Astrocyte of the cerebellum (primary cell): ENCODE data around the gene KRT7.

ENCODE experiments used
- DNase-seq: peaks from one replicate; pipeline ENCODE4 v3.0.0-alpha.2; 2011; ENCODE audit warnings: low read depth
- H3K4me3 ChIP-seq: 2 replicates; pipeline ENCODE4 v1.5.1; 2011; ENCODE audit warnings: mild to moderate bottlenecking, low read depth, low read length, moderate library complexity
- in situ Hi-C: cut with HindIII; loops from 2 replicates; pipeline ENCODE4 v1.10.0; 2017; ENCODE audit warnings: low sequenced_read_pairs
- TF ChIP-seq, protein P1 (sequence below): IDR thresholded peaks from 2 replicates; pipeline ENCODE4 v1.5.1; 2012; ENCODE audit warnings: low read length, low read depth, moderate library complexity, mild to moderate bottlenecking; ENCODE audit errors: missing control alignments

The KRT7 gene

DNA sequence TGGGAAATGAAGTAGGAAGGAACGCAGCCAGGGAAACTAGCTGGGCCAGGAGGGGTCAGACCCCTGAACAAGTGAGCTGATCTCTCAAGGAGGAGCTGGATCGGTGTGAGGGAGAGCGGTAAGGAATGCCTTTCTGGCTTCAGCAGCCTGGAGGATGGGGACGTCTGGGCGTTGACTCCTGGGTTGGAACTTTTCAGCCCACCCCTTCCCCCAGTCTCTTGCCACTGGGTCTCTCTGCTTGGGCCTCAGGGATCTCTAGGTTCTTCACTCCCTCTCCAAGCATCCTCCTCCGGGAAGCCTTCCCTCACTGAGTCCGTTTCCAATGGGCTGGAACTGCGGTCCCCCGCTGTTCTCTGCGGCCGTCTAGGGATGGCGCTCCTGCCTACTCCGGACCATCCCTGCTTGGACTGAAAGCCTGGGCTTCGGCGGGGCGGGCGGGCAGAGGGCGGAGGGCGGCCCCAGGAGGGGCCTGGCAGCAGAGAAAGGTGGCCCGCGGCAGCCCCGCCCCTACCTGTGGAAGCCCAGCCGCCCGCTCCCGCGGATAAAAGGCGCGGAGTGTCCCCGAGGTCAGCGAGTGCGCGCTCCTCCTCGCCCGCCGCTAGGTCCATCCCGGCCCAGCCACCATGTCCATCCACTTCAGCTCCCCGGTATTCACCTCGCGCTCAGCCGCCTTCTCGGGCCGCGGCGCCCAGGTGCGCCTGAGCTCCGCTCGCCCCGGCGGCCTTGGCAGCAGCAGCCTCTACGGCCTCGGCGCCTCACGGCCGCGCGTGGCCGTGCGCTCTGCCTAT is at the start of gene KRT7:
TSS of gene KRT7 (plus strand) at position 570 of the 788 bp plus-strand sequence. CDS start at position 624, 54 bp downstream.
- H3K4me3 ChIP-seq, result peak within 1 kb of the TSS; percentile 9
- in situ Hi-C loops, result no loop called here
- no peak for DNase-seq

DNA sequence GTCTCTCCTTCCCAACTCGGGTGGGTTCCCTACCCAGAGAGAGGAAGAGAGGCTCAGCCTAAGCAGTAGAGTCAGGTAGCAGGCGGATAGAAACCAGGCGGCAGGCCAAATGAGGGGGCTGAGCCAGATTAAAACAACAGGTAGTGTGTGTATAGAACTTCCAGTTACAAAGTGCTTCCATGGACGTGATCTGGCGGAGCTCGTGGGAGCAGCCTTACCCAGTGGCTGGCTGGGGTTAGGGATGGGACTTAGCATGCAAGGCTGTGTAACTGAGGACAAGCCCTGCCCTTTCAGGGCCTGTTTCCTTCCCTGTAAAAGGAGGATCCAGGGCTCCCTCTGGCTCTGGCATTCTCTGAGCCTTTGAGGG is 49.5 kb upstream of the KRT7 start:
- in situ Hi-C loops, result no loop called here
- H3K4me3 ChIP-seq, result no peak overlapping the region
- TF ChIP-seq, protein P1, sequence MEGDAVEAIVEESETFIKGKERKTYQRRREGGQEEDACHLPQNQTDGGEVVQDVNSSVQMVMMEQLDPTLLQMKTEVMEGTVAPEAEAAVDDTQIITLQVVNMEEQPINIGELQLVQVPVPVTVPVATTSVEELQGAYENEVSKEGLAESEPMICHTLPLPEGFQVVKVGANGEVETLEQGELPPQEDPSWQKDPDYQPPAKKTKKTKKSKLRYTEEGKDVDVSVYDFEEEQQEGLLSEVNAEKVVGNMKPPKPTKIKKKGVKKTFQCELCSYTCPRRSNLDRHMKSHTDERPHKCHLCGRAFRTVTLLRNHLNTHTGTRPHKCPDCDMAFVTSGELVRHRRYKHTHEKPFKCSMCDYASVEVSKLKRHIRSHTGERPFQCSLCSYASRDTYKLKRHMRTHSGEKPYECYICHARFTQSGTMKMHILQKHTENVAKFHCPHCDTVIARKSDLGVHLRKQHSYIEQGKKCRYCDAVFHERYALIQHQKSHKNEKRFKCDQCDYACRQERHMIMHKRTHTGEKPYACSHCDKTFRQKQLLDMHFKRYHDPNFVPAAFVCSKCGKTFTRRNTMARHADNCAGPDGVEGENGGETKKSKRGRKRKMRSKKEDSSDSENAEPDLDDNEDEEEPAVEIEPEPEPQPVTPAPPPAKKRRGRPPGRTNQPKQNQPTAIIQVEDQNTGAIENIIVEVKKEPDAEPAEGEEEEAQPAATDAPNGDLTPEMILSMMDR, result no peak
- no peak for DNase-seq

More for the DNA sequence above, at the start of gene KRT7:
- TF ChIP-seq, protein P1, result no peak

DNA sequence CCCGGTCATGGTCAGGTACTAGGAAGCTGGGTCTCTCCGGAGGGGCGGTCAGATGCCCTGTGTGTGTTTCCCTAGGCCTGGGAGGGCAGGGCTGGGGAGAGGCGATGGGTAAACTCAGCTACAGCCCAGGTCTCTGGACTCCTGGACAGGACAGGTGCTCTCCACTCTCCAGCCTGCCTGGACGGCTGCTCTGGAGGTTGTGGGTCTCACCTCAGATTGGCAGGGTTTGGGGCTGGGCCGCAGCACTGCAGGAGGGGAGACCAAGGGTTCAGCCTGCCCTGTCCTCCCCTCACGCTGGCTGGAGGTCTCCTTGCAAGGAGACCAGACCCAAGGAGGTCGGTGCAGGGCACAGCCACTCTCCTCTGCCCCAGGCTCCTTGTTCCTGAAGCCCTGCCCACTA is 49.1 kb upstream of the KRT7 start:
- DNase-seq, result no peak
- TF ChIP-seq, protein P1, result no peak
- no peak overlapping the region for H3K4me3 ChIP-seq
- in situ Hi-C loops, result no loop called here

DNA sequence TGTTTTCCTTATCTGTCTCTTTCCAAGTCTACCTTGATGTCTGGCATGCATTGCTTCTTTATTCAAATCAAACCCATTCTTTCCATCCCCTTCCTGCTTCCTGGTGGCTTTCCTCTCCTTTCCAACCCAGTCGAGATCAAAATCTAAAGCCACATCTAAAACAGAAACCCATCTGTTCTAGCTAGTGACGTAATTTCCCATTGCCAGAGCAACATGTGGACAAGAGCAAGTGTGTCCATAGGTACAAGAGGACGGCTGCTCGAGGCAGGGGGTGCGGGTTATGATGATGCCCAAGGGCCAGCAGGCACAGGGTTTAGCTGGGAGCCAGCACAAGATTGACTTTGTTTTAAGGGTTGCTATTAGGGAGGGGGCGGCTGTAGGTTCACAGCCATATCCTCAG is 48.2 kb upstream of the KRT7 start:
- DNase-seq, result no peak
- in situ Hi-C loops, result no loop called here
- no peak overlapping the region for H3K4me3 ChIP-seq
- TF ChIP-seq, protein P1, result no peak

DNA sequence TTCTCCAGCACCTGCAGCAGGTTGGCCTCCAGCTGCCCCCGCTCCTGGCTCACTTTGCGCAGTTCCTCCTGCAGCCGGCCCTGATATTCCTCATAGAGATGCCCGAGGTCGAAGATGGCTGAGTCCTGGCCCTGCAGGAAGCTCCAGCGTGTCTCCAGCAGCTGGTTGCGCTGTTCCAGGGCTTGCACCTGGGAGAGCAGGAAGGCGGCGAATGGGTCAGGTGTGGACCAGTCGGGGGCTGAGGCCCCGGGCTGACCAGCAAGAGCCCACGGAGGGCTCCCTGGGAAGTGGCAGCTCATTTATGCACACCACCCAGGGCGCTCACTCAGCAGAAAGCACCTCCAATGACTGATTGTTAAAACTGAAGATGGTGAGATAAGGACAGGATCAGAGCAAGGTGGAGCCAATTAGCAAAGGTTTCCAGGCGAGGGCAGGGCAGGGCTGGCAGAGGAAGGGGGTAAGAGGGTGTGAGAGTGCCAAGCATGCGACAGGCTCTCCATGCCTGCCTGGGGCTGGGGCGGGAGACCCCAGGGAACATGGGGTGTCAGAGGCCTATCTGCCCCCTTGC is 47.6 kb upstream of the KRT7 start:
- in situ Hi-C loops, result no loop called here
- TF ChIP-seq, protein P1, result no peak
- H3K4me3 ChIP-seq, result no peak overlapping the region
- DNase-seq, result no peak

DNA sequence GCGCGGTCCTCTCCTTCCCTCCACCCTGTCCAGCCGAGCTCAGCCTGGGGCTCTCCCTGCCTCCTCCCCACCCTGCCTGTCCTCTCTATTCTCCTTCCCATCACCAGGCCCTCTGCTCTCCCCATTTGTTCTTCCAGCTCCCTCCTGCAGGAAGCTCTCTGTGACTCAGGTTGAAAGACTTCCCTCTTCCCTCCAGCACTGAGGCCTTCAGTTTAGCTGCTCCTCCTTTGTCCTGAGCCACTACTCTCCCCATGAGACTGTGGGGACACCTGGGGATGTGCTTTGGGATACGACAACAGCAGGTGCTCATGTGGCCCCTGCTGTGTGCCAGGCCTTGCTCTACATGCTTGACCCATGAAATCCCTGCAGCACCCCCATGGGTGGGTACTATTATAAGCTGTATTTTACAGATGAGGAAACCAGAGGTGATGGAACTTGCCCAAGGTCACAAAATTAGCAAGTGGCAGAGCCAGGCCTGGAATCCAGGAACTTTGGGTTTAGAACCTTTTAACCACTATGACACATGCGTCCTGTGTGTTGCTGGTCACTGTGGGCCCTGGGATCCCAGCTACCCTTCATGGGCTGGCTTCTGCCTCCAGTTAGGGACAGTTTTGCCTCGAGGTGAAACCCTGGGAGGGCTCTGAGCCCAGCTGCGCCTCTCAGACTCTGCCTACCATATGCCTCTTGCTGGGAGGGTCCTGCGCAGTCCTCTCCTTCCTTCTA is 46.8 kb upstream of the KRT7 start:
- no peak overlapping the region for H3K4me3 ChIP-seq
- peak; percentile 38 for DNase-seq
- in situ Hi-C loops, result no loop called here
- TF ChIP-seq, protein P1, result no peak
